ENCODE data around the gene ABCF3.

ABCF3 gene

DNA sequence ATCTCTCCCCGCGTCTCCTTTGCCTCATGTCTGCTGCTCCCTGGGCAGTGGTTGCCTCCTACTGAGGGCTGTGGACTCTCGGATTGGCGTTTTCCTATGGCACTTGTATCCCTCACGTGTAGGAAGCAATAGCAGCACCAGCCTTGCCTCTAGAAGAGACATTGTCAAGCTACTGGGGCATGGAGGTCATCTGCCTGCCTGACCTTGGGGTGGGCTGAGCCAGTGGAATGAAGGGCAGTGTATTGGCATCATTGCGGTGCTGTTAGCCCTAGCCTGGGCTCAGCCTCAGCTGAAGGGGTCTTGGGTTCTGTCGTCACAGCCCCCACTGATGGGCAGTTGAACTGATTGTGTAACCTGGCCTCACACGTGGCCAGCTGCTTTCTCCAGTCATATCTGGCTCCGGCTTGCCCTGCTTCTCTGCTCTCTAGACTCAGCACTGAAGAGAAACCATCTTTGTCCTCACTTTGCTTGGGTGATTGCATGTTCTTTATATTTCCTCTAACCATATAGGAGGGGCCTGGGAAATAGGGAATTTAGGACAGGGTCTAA is 8.1 kb downstream of the ABCF3 start:
- DNase-seq (ENCODE audit: low read depth in 2 of 2): no peak
- H3K4me3 ChIP-seq (replicated peaks in 1 of 2; ENCODE audit: low read depth in 2 of 2, low read length in 2 of 2): no peak overlapping the region
- TF ChIP-seq, protein P1, sequence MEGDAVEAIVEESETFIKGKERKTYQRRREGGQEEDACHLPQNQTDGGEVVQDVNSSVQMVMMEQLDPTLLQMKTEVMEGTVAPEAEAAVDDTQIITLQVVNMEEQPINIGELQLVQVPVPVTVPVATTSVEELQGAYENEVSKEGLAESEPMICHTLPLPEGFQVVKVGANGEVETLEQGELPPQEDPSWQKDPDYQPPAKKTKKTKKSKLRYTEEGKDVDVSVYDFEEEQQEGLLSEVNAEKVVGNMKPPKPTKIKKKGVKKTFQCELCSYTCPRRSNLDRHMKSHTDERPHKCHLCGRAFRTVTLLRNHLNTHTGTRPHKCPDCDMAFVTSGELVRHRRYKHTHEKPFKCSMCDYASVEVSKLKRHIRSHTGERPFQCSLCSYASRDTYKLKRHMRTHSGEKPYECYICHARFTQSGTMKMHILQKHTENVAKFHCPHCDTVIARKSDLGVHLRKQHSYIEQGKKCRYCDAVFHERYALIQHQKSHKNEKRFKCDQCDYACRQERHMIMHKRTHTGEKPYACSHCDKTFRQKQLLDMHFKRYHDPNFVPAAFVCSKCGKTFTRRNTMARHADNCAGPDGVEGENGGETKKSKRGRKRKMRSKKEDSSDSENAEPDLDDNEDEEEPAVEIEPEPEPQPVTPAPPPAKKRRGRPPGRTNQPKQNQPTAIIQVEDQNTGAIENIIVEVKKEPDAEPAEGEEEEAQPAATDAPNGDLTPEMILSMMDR (IDR thresholded peaks at IDR 0.05; ENCODE audit: low read depth, low read length): no peak

DNA sequence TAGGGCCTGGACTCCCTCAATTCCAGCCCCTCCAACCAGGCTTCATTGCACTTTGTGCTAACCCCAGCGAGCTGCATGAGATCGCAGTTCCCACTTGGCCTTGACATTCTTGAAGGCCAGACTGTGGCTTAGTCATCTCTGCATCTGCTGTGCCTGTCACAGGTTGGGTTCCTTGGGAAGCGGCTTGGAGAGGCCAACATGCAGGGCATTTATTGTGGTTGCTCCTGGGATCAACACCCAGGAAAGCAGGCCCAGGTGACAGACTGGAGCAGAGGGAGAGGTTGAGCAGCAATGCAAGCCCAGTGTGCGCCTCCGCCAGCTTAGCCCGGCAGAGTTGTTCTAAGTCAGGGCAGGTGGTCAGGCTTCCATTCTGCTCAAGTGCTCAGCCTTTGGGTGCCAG is 10.5 kb downstream of the ABCF3 start:
- DNase-seq (ENCODE audit: low read depth in 2 of 2): no peak
- H3K4me3 ChIP-seq (replicated peaks in 1 of 2; ENCODE audit: low read depth in 2 of 2, low read length in 2 of 2): no peak overlapping the region
- TF ChIP-seq, protein P1 (IDR thresholded peaks at IDR 0.05; ENCODE audit: low read depth, low read length): no peak

DNA sequence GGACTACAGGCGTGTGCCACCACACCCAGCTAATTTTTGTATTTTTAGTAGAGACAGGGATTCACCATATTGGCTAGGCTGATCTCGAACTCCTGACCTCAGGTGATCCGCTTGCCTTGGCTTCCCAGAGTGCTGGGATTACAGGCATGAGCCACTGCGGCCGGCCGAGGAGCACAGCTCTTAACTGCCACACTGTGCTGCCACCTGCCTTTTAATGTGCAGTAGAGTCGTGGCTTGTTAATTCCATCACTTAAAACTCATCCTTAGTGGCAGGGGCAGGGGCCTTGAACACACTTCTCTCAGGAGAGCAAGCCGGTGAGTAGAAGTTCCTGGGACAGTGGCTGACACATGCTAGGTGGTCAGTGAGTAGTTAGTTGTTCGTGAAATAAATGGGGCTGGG is 12.5 kb downstream of the ABCF3 start:
- TF ChIP-seq, protein P1 (IDR thresholded peaks at IDR 0.05; ENCODE audit: low read depth, low read length): no peak
- no peak overlapping the region for H3K4me3 ChIP-seq (replicated peaks in 1 of 2; ENCODE audit: low read depth in 2 of 2, low read length in 2 of 2)
- DNase-seq (ENCODE audit: low read depth in 2 of 2): no peak

DNA sequence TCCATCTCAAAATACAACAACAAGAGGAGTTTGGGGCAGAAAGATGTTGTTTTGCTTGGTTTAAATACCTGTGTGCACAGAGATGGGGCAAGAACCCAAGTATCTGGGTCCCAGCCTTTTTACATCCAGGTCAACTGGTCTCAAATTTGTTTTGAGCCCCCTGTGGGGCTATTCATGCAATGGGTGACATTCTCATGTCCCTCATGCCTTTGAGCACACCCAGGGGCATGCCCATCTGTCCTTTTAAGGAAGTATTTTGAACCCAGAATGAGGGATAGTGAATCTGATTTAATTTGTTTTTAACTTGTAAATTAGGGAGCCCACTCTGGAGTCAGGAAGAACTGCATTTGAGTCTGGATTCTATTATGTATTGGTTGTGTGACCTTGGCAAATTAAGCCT is 14.8 kb downstream of the ABCF3 start:
- TF ChIP-seq, protein P1 (IDR thresholded peaks at IDR 0.05; ENCODE audit: low read depth, low read length): no peak
- no peak for DNase-seq (ENCODE audit: low read depth in 2 of 2)

DNA sequence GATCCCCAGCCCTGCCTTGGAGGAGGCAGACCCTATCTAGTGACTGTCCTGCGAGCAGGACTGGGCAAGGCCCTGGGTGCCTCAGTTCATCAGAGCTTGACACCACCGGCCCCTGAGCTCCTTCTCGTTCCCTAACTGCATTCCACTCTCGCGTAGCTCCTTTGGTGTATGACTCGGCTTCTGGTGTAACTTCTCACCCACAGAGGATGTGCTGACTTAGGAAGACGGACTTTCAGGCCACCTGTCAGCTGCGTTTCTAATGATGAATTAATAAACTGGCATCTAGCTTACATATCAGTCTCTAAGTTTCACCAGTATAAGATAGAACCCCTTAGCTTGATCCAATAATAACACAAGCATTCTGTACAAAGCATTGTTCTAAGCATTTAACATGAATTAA is 17.5 kb downstream of the ABCF3 start:
- no peak for DNase-seq (ENCODE audit: low read depth in 2 of 2)
- TF ChIP-seq, protein P1 (IDR thresholded peaks at IDR 0.05; ENCODE audit: low read depth, low read length): no peak
- H3K4me3 ChIP-seq (replicated peaks in 1 of 2; ENCODE audit: low read depth in 2 of 2, low read length in 2 of 2): no peak overlapping the region

More for the DNA sequence above, 14.8 kb downstream of the ABCF3 start:
- no peak overlapping the region for H3K4me3 ChIP-seq (replicated peaks in 1 of 2; ENCODE audit: low read depth in 2 of 2, low read length in 2 of 2)

DNA sequence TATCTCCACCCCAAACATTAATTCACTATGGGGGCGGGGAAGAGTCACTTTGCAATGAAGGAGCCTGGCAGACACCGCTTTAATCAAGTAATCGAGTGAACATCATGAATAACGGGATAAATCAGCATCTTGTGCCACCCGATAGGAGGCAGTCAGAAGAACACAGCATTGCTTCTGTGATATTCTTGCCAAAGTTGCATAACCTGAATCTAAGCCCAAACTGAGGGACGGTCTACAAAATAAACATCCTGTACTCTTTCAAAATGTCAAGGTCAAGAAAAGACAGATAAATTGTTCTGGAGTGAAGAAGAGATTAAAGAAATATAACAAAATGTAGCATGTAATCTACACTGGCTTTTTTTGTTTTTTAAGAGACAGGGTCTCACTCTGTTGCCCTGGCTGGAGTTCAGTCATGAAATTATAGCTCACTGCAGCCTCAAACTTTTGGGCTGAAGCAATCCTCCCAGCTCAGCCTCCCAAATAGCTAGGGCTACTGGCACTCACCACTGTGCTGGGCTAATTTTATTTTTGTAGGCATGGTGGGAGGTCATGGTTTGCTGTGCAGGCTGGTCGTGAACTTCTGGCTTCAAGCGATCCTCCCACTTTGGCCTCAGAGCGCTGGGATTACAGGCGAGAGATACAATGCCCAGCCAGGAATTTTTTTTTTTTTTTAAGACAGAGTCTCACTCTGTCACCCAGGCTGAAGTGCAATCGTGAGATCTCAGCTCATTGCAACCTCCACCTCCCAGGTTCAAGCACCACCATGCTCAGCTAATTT is 23.3 kb downstream of the ABCF3 start:
- TF ChIP-seq, protein P1 (IDR thresholded peaks at IDR 0.05; ENCODE audit: low read depth, low read length): no peak
- peak in 1 of 2 donors; percentile 31 for DNase-seq (ENCODE audit: low read depth in 2 of 2)
- no peak overlapping the region for H3K4me3 ChIP-seq (replicated peaks in 1 of 2; ENCODE audit: low read depth in 2 of 2, low read length in 2 of 2)

Measured in cardiac fibroblast (primary cell).